Calu3 (cell line): ENCODE data around the gene MIEF2. TPM values are rescaled to one million over a fixed set of nuclear protein-coding genes. Genes with fewer than 3 reads are reported as not detected.

ENCODE experiments used
- BruUV-seq: library from RNA; stranded (reverse); fragments of 400-500 nt; replicated peaks from 2 replicates; lab custom pipeline; 2021; lab: Mats Ljungman, UMichigan
- CTCF ChIA-PET: fragments of 300-600 bp; sonication (Branson Sonifier 250); formaldehyde crosslinking; loops from one replicate; lab custom pipeline; 2022; ENCODE audit warnings: antibody characterized with exemption; lab: Charles Lee
- DNase-seq: peaks from one replicate; pipeline ENCODE4 v3.0.0; 2022
- H3K27ac Mint-ChIP-seq: one replicate; pipeline ENCODE4 v1.8.0; 2022; ENCODE audit warnings: mixed read lengths; ENCODE audit not compliant: unreplicated experiment
- H3K27me3 Mint-ChIP-seq: one replicate; pipeline ENCODE4 v1.8.0; 2022; ENCODE audit warnings: mixed read lengths; ENCODE audit not compliant: unreplicated experiment
- H3K36me3 Mint-ChIP-seq: one replicate; pipeline ENCODE4 v1.8.0; 2022; ENCODE audit warnings: mild to moderate bottlenecking, moderate library complexity, mixed read lengths; ENCODE audit not compliant: insufficient read depth, unreplicated experiment
- H3K4me1 Mint-ChIP-seq: one replicate; pipeline ENCODE4 v1.8.0; 2022; ENCODE audit warnings: mild to moderate bottlenecking, low read depth, mixed read lengths; ENCODE audit not compliant: unreplicated experiment
- H3K4me3 Mint-ChIP-seq: one replicate; pipeline ENCODE4 v1.8.0; 2022; ENCODE audit warnings: mild to moderate bottlenecking, low read depth, moderate library complexity, mixed read lengths; ENCODE audit not compliant: unreplicated experiment
- H3K9me3 Mint-ChIP-seq: one replicate; pipeline ENCODE4 v1.8.0; 2022; ENCODE audit warnings: low read depth, mixed read lengths; ENCODE audit not compliant: unreplicated experiment
- CTCF ChIP-seq: fragments of 200-600 bp; IDR thresholded peaks from one replicate; pipeline ENCODE4 v1.8.0; 2022; ENCODE audit warnings: antibody characterized with exemption; ENCODE audit not compliant: unreplicated experiment
- intact Hi-C: fragments of 100-400 bp; cut with micrococcal nuclease; formaldehyde crosslinking; loops from one replicate; pipeline ENCODE4 v1.10.0; 2022; ENCODE audit not compliant: unreplicated experiment
- total RNA-seq: library from RNA; stranded (reverse); gene quantifications from 2 replicates; pipeline ENCODE4 v1.2.3, GENCODE V29; 2022

The MIEF2 gene
- total RNA-seq, 1 experiment from 2014 or later = 13.3 TPM

- no peak for TF ChIP-seq CTCF
- no peak overlapping the region for H3K27ac Mint-ChIP-seq
- no peaks in the 10 kb centered on the region for H3K27me3 Mint-ChIP-seq
- H3K36me3 Mint-ChIP-seq = no peaks in the 10 kb centered on the region
- CTCF ChIA-PET = no interaction called here
- no peak for DNase-seq
- H3K4me1 Mint-ChIP-seq = no peaks in the 10 kb centered on the region
- no peaks in the 10 kb centered on the region for H3K9me3 Mint-ChIP-seq
- intact Hi-C loops = no loop called here
- BruUV-seq = no TSS peak
- H3K4me3 Mint-ChIP-seq = no peak overlapping the region
These were observed 41.6 kb upstream of the MIEF2 start for GRCh38 chr17:18218756-18219415.

- H3K4me1 Mint-ChIP-seq = no peaks in the 10 kb centered on the region
- H3K4me3 Mint-ChIP-seq = no peak overlapping the region
- no peak overlapping the region for H3K27ac Mint-ChIP-seq
- H3K36me3 Mint-ChIP-seq = peaks cover 15% of the 10 kb centered on the region
- DNase-seq = no peak
- no peak for TF ChIP-seq CTCF
- intact Hi-C loops = loop anchor here (10.0 kb wide), 1 partner anchor 79 kb away; no protein-coding TSS in a partner anchor
- CTCF ChIA-PET = no interaction called here
- H3K27me3 Mint-ChIP-seq = no peaks in the 10 kb centered on the region
- H3K9me3 Mint-ChIP-seq = no peaks in the 10 kb centered on the region
- no TSS peak for BruUV-seq
These were observed 36.4 kb upstream of the MIEF2 start for GRCh38 chr17:18224053-18224386.

DNA sequence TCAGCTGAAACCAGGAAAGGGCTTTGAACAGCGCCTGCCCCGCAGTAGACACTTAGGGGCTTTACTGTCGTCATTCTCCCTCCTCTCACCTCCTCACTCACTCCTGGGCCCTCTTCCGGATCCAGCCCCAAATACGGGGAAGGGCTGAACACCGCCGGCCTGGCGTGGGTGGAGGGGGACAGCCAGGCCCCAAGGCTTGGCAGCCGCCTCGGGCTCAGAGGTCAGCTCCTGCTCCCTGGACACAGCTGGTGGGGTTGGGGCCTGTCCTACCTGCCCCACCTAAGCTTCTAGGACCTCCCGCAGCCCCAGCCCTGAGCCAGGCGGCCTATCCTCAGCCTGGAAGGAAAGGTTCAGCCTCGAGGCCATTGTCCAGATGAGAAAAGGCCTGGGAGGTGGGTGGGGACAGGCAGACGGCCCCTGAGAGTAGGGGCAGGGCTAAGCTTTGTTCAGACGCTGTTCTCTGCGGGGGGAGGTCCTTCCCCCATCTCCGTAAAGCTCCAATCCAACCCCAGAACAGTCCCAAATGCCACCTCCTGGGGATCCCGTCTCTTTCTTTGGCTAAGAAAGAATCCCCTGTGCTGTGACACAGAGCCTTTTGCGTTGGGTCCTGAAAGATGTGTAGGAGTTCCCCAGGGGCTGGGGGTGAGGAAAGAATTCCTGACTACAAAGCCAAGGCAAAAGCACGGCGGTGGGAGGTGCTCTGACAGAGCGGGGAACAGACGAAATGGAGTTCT is 35.9 kb upstream of the MIEF2 start:
- TF ChIP-seq CTCF = no peak
- intact Hi-C loops = loop anchor here (10.0 kb wide), 1 partner anchor 80 kb away; no protein-coding TSS in a partner anchor
- no peak for DNase-seq
- H3K36me3 Mint-ChIP-seq = peaks cover 15% of the 10 kb centered on the region
- H3K27me3 Mint-ChIP-seq = no peaks in the 10 kb centered on the region
- no peak overlapping the region for H3K27ac Mint-ChIP-seq
- BruUV-seq = no TSS peak
- no peaks in the 10 kb centered on the region for H3K9me3 Mint-ChIP-seq
- peak overlapping the region; percentile 87 for H3K4me3 Mint-ChIP-seq
- CTCF ChIA-PET = no interaction called here
- H3K4me1 Mint-ChIP-seq = no peaks in the 10 kb centered on the region

DNA sequence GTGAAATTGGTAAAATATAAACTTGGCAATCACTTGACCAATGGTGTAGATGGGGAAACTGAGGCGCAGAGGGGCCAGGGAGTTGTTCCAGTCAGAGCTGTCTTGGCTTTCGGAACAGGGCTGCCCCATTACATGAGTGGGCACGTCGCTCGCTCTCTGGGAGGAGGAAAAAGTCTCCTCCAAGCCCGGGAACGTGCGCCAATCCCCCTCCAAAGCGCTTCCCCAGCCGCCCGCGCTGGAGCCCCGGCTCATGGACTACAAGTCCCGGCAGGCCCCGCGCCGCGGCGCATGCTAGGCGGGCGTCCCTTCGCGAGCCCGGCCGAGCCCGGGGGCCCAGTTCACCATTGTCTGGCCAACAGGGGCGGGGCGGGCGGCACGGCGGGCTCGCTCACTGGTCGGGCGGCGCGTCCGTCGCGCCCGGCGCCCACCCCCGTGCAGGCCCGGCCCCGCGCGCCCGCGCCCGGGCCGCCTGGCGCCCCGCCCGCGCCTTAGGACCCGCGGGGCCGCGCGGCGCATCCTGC is 35.3 kb upstream of the MIEF2 start, which contains the start of gene LLGL1:
LLGL1 (plus strand) TSS at position 515 of the 521 bp plus-strand sequence. CDS start 48 bp downstream, outside the sequence.
- H3K36me3 Mint-ChIP-seq = peaks cover 15% of the 10 kb centered on the region
- H3K4me1 Mint-ChIP-seq = no peaks in the 10 kb centered on the region
- H3K27me3 Mint-ChIP-seq = no peaks in the 10 kb centered on the region
- H3K9me3 Mint-ChIP-seq = no peaks in the 10 kb centered on the region
- H3K4me3 Mint-ChIP-seq = peak within 1 kb of the TSS; percentile 87
- intact Hi-C loops = loop anchor here (10.0 kb wide), 1 partner anchor 80 kb away; no protein-coding TSS in a partner anchor
- DNase-seq = peak; percentile 94
- CTCF ChIA-PET = no interaction called here
- H3K27ac Mint-ChIP-seq = peak within 1 kb of the TSS; percentile 81
- TF ChIP-seq CTCF = no peak
- no TSS peak for BruUV-seq
